Left ventricle myocardium inferior (tissue), 1 donor: Measurements from ENCODE around the gene BANP. TPM values are rescaled to one million over a fixed set of nuclear protein-coding genes. Genes with fewer than 3 reads are reported as not detected.

Source experiments
- DNase-seq: peaks from one replicate; pipeline ENCODE4 v3.0.0-alpha.2; 2020
- H3K27ac ChIP-seq: fragments of 200-600 bp; replicated peaks from 2 replicates; pipeline ENCODE4 v1.8.0; 2021
- H3K27me3 ChIP-seq: fragments of 200-600 bp; 2 replicates; pipeline ENCODE4 v1.8.0; 2021; ENCODE audit warnings: low read depth
- H3K36me3 ChIP-seq: fragments of 200-600 bp; 2 replicates; pipeline ENCODE4 v1.8.0; 2021
- H3K4me1 ChIP-seq: fragments of 200-600 bp; 2 replicates; pipeline ENCODE4 v1.8.0; 2021
- H3K4me3 ChIP-seq: fragments of 200-600 bp; 2 replicates; pipeline ENCODE4 v1.8.0; 2021; ENCODE audit warnings: mild to moderate bottlenecking, moderate library complexity
- H3K9me3 ChIP-seq: fragments of 200-600 bp; replicated peaks from 2 replicates; pipeline ENCODE4 v1.8.0; 2021
- intact Hi-C: fragments of 100-400 bp; cut with micrococcal nuclease; formaldehyde crosslinking; loops from one replicate; pipeline ENCODE4 v1.11.0; 2022
- total RNA-seq: library from RNA; stranded (reverse); fragmentation: NEBNext Ultra II Directional; extraction: Animal tissue kit (Norgen Biotek cat#: 25700); gene quantifications from one replicate; pipeline ENCODE4 v1.2.1, GENCODE V29; 2021
- TF ChIP-seq, protein P1 (sequence below): fragments of 200-600 bp; IDR thresholded peaks from 2 replicates; pipeline ENCODE4 v1.8.0; 2021; ENCODE audit warnings: antibody characterized with exemption, mild to moderate bottlenecking, borderline replicate concordance
- donor health status: DM: no; HTN: yes; CAD: no; lungs with severe emphysema.

Gene BANP
- total RNA-seq, 1 donor from 2014 or later, result 12.6 TPM

GRCh38 chr16:88012360-88012759 lies 61.1 kb downstream of the BANP start:
- Histone ChIP-seq H3K4me3 (no peak overlapping the region), H3K36me3 (peaks cover 37% of the 10 kb centered on the region), H3K27me3 (no peaks in the 10 kb centered on the region), H3K27ac (no peak overlapping the region), H3K4me1 (peaks cover 7% of the 10 kb centered on the region), H3K9me3 (no peaks in the 10 kb centered on the region)
- TF ChIP-seq, protein P1, sequence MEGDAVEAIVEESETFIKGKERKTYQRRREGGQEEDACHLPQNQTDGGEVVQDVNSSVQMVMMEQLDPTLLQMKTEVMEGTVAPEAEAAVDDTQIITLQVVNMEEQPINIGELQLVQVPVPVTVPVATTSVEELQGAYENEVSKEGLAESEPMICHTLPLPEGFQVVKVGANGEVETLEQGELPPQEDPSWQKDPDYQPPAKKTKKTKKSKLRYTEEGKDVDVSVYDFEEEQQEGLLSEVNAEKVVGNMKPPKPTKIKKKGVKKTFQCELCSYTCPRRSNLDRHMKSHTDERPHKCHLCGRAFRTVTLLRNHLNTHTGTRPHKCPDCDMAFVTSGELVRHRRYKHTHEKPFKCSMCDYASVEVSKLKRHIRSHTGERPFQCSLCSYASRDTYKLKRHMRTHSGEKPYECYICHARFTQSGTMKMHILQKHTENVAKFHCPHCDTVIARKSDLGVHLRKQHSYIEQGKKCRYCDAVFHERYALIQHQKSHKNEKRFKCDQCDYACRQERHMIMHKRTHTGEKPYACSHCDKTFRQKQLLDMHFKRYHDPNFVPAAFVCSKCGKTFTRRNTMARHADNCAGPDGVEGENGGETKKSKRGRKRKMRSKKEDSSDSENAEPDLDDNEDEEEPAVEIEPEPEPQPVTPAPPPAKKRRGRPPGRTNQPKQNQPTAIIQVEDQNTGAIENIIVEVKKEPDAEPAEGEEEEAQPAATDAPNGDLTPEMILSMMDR, result no peak
- DNase-seq, result no peak
- intact Hi-C loops, result no loop called here

GRCh38 chr16:88013091-88013609 lies 61.9 kb downstream of the BANP start:
- DNase-seq, result no peak
- intact Hi-C loops, result no loop called here
- TF ChIP-seq, protein P1, result no peak

DNA sequence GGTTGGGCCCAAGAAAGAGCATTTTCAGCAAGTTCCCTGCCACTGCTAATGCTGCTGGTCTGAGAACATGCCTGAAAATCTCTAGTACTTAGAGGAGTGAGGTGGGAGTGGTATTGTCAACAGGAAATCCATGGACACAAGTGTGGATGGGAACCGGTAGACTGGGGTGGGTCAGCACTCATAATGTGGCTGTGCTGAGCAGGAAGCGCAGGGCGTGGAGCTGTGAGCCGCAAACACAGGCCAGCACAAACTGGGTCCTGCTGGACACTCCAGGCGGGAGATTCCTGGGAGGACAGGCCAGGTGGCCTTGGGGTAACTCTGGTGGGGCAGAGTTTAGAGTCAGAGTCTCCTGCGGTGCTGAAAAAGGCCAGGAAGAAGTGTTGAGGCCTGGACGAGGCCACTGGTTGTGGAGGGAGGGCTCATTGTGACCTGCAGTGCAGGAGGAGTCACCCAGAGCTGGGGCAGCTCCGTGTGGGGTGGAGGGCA lies 62.6 kb downstream of the BANP start:
- H3K9me3 ChIP-seq, result no peaks in the 10 kb centered on the region
- intact Hi-C loops, result no loop called here
- no peak overlapping the region for H3K27ac ChIP-seq
- no peak overlapping the region for H3K4me3 ChIP-seq
- H3K36me3 ChIP-seq, result peaks cover 23% of the 10 kb centered on the region
- TF ChIP-seq, protein P1, result no peak
- no peak for DNase-seq
- H3K27me3 ChIP-seq, result no peaks in the 10 kb centered on the region
- H3K4me1 ChIP-seq, result peaks cover 5% of the 10 kb centered on the region

More at GRCh38 chr16:88013091-88013609, 61.9 kb downstream of the BANP start:
- Histone ChIP-seq H3K9me3 (no peaks in the 10 kb centered on the region), H3K27me3 (no peaks in the 10 kb centered on the region), H3K4me3 (no peak overlapping the region), H3K27ac (no peak overlapping the region), H3K4me1 (peaks cover 5% of the 10 kb centered on the region), H3K36me3 (peaks cover 29% of the 10 kb centered on the region)

GRCh38 chr16:88014252-88014781 lies 63.1 kb downstream of the BANP start:
- no peaks in the 10 kb centered on the region for H3K27me3 ChIP-seq
- no peak overlapping the region for H3K4me3 ChIP-seq
- TF ChIP-seq, protein P1, result no peak
- peaks cover 19% of the 10 kb centered on the region for H3K36me3 ChIP-seq
- H3K4me1 ChIP-seq, result peaks cover 5% of the 10 kb centered on the region
- intact Hi-C loops, result no loop called here
- no peaks in the 10 kb centered on the region for H3K9me3 ChIP-seq
- no peak overlapping the region for H3K27ac ChIP-seq
- DNase-seq, result no peak

GRCh38 chr16:88014954-88015805 lies 63.9 kb downstream of the BANP start:
- no peak overlapping the region for H3K4me3 ChIP-seq
- peaks cover 12% of the 10 kb centered on the region for H3K36me3 ChIP-seq
- H3K4me1 ChIP-seq, result peaks cover 5% of the 10 kb centered on the region
- no peaks in the 10 kb centered on the region for H3K27me3 ChIP-seq
- intact Hi-C loops, result no loop called here
- H3K27ac ChIP-seq, result no peak overlapping the region
- no peaks in the 10 kb centered on the region for H3K9me3 ChIP-seq
- no peak for DNase-seq
- TF ChIP-seq, protein P1, result no peak
